K562 (cell line): ENCODE results near the gene GANAB. TPM values are rescaled to one million over a fixed set of nuclear protein-coding genes. Genes with fewer than 3 reads are reported as not detected.
A peak's percentile ranks its signal among the peaks of the same experiment; 100 is the strongest.
"Not testable (repeated sequence)": the region's sequence is repeated elsewhere in the genome, so short reads cannot be mapped to it uniquely, and the experiment has no call there.

ENCODE experiments used
- ATAC-seq: fragments of 200-7000 bp; cut with Tn5 transposase; 3 replicates; pipeline ENCODE4 v1.9.1; 2020; ENCODE audit warnings: moderate library complexity
- BruUV-seq: library from RNA; stranded (reverse); fragments of 400-500 nt; replicated peaks from 2 replicates; lab custom pipeline; 2021; lab: Mats Ljungman, UMichigan
- CTCF ChIA-PET: fragments of 300-600 bp; formaldehyde crosslinking; extraction: SDS; loops from one replicate; lab custom pipeline; 2021; ENCODE audit warnings: low intra/inter-chr PET ratio; lab: Yijun Ruan, JAX
- POLR2A ChIA-PET: fragments of 300-600, 350-650 bp; sonication (Branson Sonifier 250); formaldehyde crosslinking; extraction: SDS; loops from one replicate; lab custom pipeline; 2021; ENCODE audit warnings: antibody characterized with exemption, inconsistent platforms; lab: Yijun Ruan, JAX
- DNase-seq, 4 experiments: peaks; one replicate each; pipeline versions ENCODE4 v3.0.0 to v3.0.0-alpha.2; 2011 to 2018; ENCODE audit warnings: low spot score in 3 of 4, mixed read lengths in 3 of 4; ENCODE audit errors: extremely low read depth in 1 of 4
- FAIRE-seq: peaks from 2 replicates; lab custom pipeline; 2011; peaks lifted over from hg19 to GRCh38; lab: Jason Lieb, UNC
- H2AFZ ChIP-seq: 2 replicates; pipeline ENCODE4 v1.6.0; 2011; ENCODE audit warnings: low read depth, low read length, control low read depth, inconsistent platforms
- H3K27ac ChIP-seq: fragments of 200-600 bp; 3 replicates; pipeline ENCODE4 v1.8.0; 2011; ENCODE audit warnings: low read depth, mild to moderate bottlenecking, control low read depth, inconsistent platforms, low read length, moderate library complexity, mixed read lengths; ENCODE audit errors: extremely low read depth
- H3K27me3 ChIP-seq, 2 experiments: fragments of 300-600 bp in 1 of 2; 2 replicates in 1 of 2; 3 replicates in 1 of 2; pipeline versions ENCODE4 v1.6.0 to v1.8.0; 2011; ENCODE audit warnings: inconsistent platforms in 2 of 2, low read length in 2 of 2, mild to moderate bottlenecking in 1 of 2, mixed read lengths in 1 of 2, moderate library complexity in 1 of 2; ENCODE audit not compliant: control insufficient read depth in 2 of 2, insufficient read depth in 2 of 2
- H3K36me3 ChIP-seq: fragments of 300-600 bp; 3 replicates; pipeline ENCODE4 v1.8.0; 2011; ENCODE audit warnings: mild to moderate bottlenecking, low read length, inconsistent platforms; ENCODE audit not compliant: control insufficient read depth, insufficient read depth
- H3K4me1 ChIP-seq, 2 experiments: fragments of 200-600 bp in 1 of 2; replicated peaks in 1 of 2; 2 replicates in 1 of 2; 3 replicates in 1 of 2; pipeline versions ENCODE4 v1.5.1 to v1.8.0; 2011; ENCODE audit warnings: inconsistent platforms in 2 of 2, low read length in 2 of 2, mild to moderate bottlenecking in 1 of 2, mixed read lengths in 1 of 2, moderate library complexity in 1 of 2; ENCODE audit not compliant: control insufficient read depth in 2 of 2, insufficient read depth in 2 of 2
- H3K4me2 ChIP-seq: 2 replicates; pipeline ENCODE4 v1.6.1; 2011; ENCODE audit warnings: low read length, control low read depth, inconsistent platforms, mixed read lengths; ENCODE audit not compliant: insufficient read depth
- H3K4me3 ChIP-seq: fragments of 200-600 bp; sonication (generic), shearing (Covaris generic); 2 replicates; pipeline ENCODE4 v1.5.1; 2016; ENCODE audit warnings: control low read depth, inconsistent platforms
- H3K79me2 ChIP-seq: fragments of 200-600 bp; 3 replicates; pipeline ENCODE4 v1.8.0; 2011; ENCODE audit warnings: low read length, inconsistent platforms; ENCODE audit not compliant: control insufficient read depth, insufficient read depth
- H3K9ac ChIP-seq, 2 experiments: 2 replicates each; pipeline versions ENCODE4 v1.6.0 to v1.6.1; 2011; ENCODE audit warnings: low read depth in 2 of 2, low read length in 2 of 2, control low read depth in 1 of 2, inconsistent platforms in 1 of 2, mild to moderate bottlenecking in 1 of 2, mixed read lengths in 1 of 2; ENCODE audit not compliant: insufficient read depth in 1 of 2
- H3K9me1 ChIP-seq: one replicate; pipeline ENCODE4 v1.6.0; 2011; ENCODE audit warnings: inconsistent platforms, mild to moderate bottlenecking, low read length, moderate library complexity; ENCODE audit not compliant: control insufficient read depth, insufficient read depth
- H3K9me3 ChIP-seq: replicated peaks from 2 replicates; pipeline ENCODE4 v1.5.1; 2011; ENCODE audit warnings: low read depth, low read length, inconsistent platforms; ENCODE audit not compliant: control insufficient read depth, insufficient read depth
- H4K20me1 ChIP-seq: replicated peaks from 2 replicates; pipeline ENCODE4 v1.6.1; 2011; ENCODE audit warnings: low read length, inconsistent platforms, mixed read lengths; ENCODE audit not compliant: control insufficient read depth, insufficient read depth
- ETV1 ChIP-seq: fragments of 450-650 bp; conservative IDR thresholded peaks from 2 replicates; pipeline ENCODE4 v1.6.1; 2016; ENCODE audit warnings: missing genetic modification characterization, control low read depth, low read depth, missing compliant biosample characterization
- RBFOX2 ChIP-seq: fragments of 200-400 bp; formaldehyde crosslinking; IDR thresholded peaks from 2 replicates; pipeline ENCODE4 v1.6.1; 2017; ENCODE audit warnings: low read depth, mild to moderate bottlenecking, low read length, moderate library complexity
- ZNF121 ChIP-seq: sonication (generic); formaldehyde crosslinking; conservative IDR thresholded peaks from 2 replicates; pipeline ENCODE4 v1.8.0; 2022; ENCODE audit warnings: missing genetic modification reagents
- WGBS: fragments of 100-300 bp; shearing (Covaris generic); methylation state at CpG from one replicate; pipeline ENCODE4 v1.1.6; 2016; ENCODE audit warnings: low coverage, mixed read lengths; ENCODE audit not compliant: insufficient coverage; ENCODE audit errors: missing lambda C conversion rate; 5-methylcytosine and 5-hydroxymethylcytosine counted together
- in situ Hi-C: fragments of 300-500 bp; cut with MboI; formaldehyde crosslinking; loops from 4 replicates; pipeline ENCODE4 v1.15.0; 2018; ENCODE audit warnings: inconsistent platforms, mixed read lengths
- intact Hi-C: fragments of 100-400 bp; cut with micrococcal nuclease; formaldehyde crosslinking; loops from 2 replicates; pipeline ENCODE4 v1.14.2; 2022
- polyA plus RNA-seq, 8 experiments: library from polyadenylated mRNA; depleted of rRNA in 4 of 8; stranded (reverse) in 5 of 8; unstranded in 3 of 8; fragments of >200 nt; fragmentation: Nextera tagmentation in 2 of 8; fragmentation: Illumina TruSeq in 1 of 8; extraction: Ambion mirVana in 2 of 8; extraction: Trizol in 1 of 8; gene quantifications; 2 replicates each; pipeline versions ENCODE4 v1.2.1 to v1.2.3, GENCODE V29; 2011 to 2014; ENCODE audit warnings: inconsistent platforms in 1 of 8, missing spikeins in 1 of 8
- total RNA-seq, 7 experiments: library from RNA; depleted of rRNA in 6 of 7; stranded (reverse); fragments of >200 nt in 6 of 7; fragmentation: Illumina TruSeq in 2 of 7; extraction: Trizol in 2 of 7; gene quantifications; 2 replicates each; pipeline versions ENCODE4 v1.2.1 to v1.2.3, GENCODE V29; 2011 to 2021; ENCODE audit warnings: low replicate concordance in 1 of 7

GANAB gene
- total and polyA plus RNA-seq, 9 of the 15 experiments (the other 6 are each of a cell fraction or from before 2014, with no cell fraction given): 6.5 to 284 (median 161) TPM

DNA sequence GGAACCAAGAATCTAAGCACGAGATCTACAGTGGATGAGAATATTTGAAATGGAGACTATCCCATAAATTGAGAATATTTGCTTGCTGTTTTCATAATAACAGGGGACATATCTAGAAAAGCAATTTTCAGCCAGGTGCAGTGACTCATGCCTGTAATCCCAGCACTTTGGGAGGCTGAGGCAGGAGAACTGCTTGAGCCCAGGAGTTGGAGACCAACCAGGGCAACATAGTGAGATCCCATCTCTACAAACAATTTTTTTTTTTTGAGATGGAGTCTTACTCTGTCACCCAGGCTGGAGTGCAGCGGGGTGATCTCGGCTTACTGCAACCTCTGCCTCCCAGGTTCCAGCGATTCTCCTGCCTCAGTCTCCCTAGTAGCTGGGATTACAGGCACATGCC, 64.7 kb downstream of the GANAB start:
- in situ Hi-C loops, ATAC-seq, FAIRE-seq, DNase-seq, intact Hi-C loops, H3K4me2 ChIP-seq, CTCF ChIA-PET, H3K4me3 ChIP-seq, H3K9me3 ChIP-seq, H2AFZ ChIP-seq, H3K27ac ChIP-seq, H3K9me1 ChIP-seq, H4K20me1 ChIP-seq, BruUV-seq, H3K4me1 ChIP-seq, H3K27me3 ChIP-seq: not testable (repeated sequence)
- Histone ChIP-seq H3K79me2 (peaks cover 12% of the 10 kb centered on the region; the same call in 2 of the 3 replicates), H3K36me3 (peaks cover 70% of the 10 kb centered on the region), H3K9ac (peak overlapping the region in 1 of 2 experiments; percentile 75; a peak in 1 of 4 replicates)
- peak; percentile 62 for TF ChIP-seq ZNF121 (CRISPR knock-in tag)
- POLR2A ChIA-PET: interaction anchor here (4.6 kb wide), 1 partner anchor 7 kb away, joined by 33 read pairs; the partner anchor contains the start of gene EEF1G
- WGBS: 96% methylated on average over 4 of the region's 4 CpGs

DNA sequence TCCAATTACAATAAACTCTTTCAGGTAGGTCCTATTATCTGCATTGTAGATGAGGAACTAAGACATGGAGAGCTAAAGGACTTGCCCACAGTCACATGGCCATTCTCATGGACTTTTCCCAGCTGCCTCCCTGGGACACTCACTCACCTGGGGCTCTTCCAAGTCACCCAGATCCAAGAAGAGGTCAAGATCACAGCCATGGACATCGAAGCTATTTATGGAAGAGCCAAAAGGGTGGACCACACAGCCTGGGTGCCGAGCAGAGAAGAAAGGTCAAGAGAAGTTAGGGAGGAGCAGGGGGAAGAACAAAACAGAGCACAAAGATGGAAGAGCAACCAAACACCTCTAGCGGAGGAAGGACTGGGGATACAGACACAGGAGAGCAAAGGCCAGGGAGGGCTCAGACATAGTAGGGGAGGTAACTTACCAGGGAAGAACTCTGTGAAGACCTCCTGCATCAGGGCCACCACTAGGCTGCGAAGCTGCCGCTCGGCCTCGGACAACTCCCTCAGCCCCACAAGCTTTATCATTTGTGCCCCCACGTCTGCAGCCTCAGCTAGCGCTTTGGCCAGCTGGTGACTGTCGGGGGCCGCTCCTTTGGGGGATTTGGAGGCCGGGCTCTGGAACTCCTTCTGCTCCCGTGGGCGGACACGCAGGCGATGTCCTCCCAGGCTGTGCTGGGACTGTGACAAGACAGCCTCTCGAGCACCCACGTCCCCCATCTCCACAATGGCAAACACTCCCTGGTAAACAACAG, 65.3 kb downstream of the GANAB start:
- Histone ChIP-seq H2AFZ (no peak overlapping the region), H3K9ac (peak overlapping the region in 1 of 2 experiments; percentile 75; a peak in 2 of 4 replicates), H3K79me2 (peaks cover 11% of the 10 kb centered on the region; the same call in 2 of the 3 replicates), H3K27me3 (no peaks in the 10 kb centered on the region), H3K4me3 (no peak overlapping the region), H3K36me3 (peaks cover 71% of the 10 kb centered on the region), H3K9me3 (no peaks in the 10 kb centered on the region; the same call in 1 of the 2 replicates), H3K4me2 (no peak overlapping the region), H3K27ac (no peak overlapping the region; the same call in 2 of the 3 replicates), H4K20me1 (no peaks in the 10 kb centered on the region), H3K4me1 (peaks cover 0 to 9% of the 10 kb centered on the region in 2 experiments; a peak in 3 of 5 replicates), H3K9me1 (no peaks in the 10 kb centered on the region)
- ChIA-PET CTCF (no interaction called here), POLR2A (interaction anchor here (1.2 kb wide), 1 partner anchor 10 kb away, joined by 4 read pairs; the partner anchor contains the start of gene TUT1)
- 90% methylated on average over 17 of the region's 18 CpGs for WGBS
- no peak for DNase-seq
- ATAC-seq: no peak
- FAIRE-seq: no peak
- TF ChIP-seq ETV1 (tag) (no peak), RBFOX2 (0 out of 2 replicates have a peak, but pooled peaks have one; percentile 22)
- in situ Hi-C loops (no loop called here), intact Hi-C loops (no loop called here)
- BruUV-seq: no TSS peak
